BJ (cell line): ENCODE data around the gene NGEF. TPM values are rescaled to one million over a fixed set of nuclear protein-coding genes. Genes with fewer than 3 reads are reported as not detected.

ENCODE experiments used
- CTCF ChIA-PET: fragments of 350-600 bp; formaldehyde crosslinking; extraction: SDS; loops from one replicate; lab custom pipeline; 2021; ENCODE audit warnings: antibody characterized with exemption, inconsistent platforms; lab: Yijun Ruan, JAX
- POLR2A ChIA-PET: fragments of 300-600 bp; sonication (Branson Sonifier 250); formaldehyde crosslinking; extraction: SDS; loops from one replicate; lab custom pipeline; 2021; ENCODE audit warnings: antibody characterized with exemption; lab: Charles Lee
- DNase-seq: peaks from one replicate; pipeline ENCODE4 v3.0.0-alpha.2; 2011; ENCODE audit warnings: low read depth
- H3K27me3 ChIP-seq: 2 replicates; pipeline ENCODE4 v1.6.0; 2011; ENCODE audit warnings: low read length; ENCODE audit not compliant: control insufficient read depth, insufficient read depth
- H3K36me3 ChIP-seq: 2 replicates; pipeline ENCODE4 v1.5.1; 2011; ENCODE audit warnings: low read length; ENCODE audit not compliant: control insufficient read depth, insufficient read depth
- H3K4me3 ChIP-seq: 2 replicates; pipeline ENCODE4 v1.5.1; 2011; ENCODE audit warnings: low read depth, mild to moderate bottlenecking, control low read depth, low read length
- CTCF ChIP-seq: IDR thresholded peaks from 2 replicates; pipeline ENCODE4 v1.5.1; 2011; ENCODE audit warnings: low read depth, mild to moderate bottlenecking, control low read depth, inconsistent platforms, low read length, moderate library complexity; ENCODE audit not compliant: insufficient read depth
- polyA plus RNA-seq: library from polyadenylated mRNA; depleted of rRNA; stranded (reverse); fragments of >200 nt; gene quantifications from 2 replicates; pipeline ENCODE4 v1.2.3, GENCODE V29; 2011

NGEF gene
- polyA plus RNA-seq, 1 experiment = 0.23 TPM

GRCh38 chr2:232941912-232942594 lies 71.0 kb downstream of the NGEF start:
- ChIA-PET CTCF (no interaction called here), POLR2A (no interaction called here)
- no peak for TF ChIP-seq CTCF
- no peak for DNase-seq
- Histone ChIP-seq H3K4me3 (no peak overlapping the region), H3K36me3 (no peaks in the 10 kb centered on the region), H3K27me3 (no peaks in the 10 kb centered on the region)

- DNase-seq = no peak
- no peak overlapping the region for H3K4me3 ChIP-seq
- CTCF ChIA-PET = interaction anchor here (0.6 kb wide), 1 partner anchor 485 kb away, joined by 3 read pairs; the partner anchor contains the start of gene ALPI
These were observed 71.7 kb downstream of the NGEF start for GRCh38 chr2:232941400-232941799.

GRCh38 chr2:232940724-232941123 lies 72.3 kb downstream of the NGEF start:
- CTCF ChIA-PET = interaction anchor here (0.6 kb wide), 1 partner anchor 485 kb away, joined by 3 read pairs; the partner anchor contains the start of gene ALPI
- POLR2A ChIA-PET = no interaction called here
- Histone ChIP-seq H3K27me3 (0 out of 2 replicates have a peak, but pooled peaks cover 2% of the 10 kb centered on the region), H3K36me3 (no peaks in the 10 kb centered on the region), H3K4me3 (no peak overlapping the region)
- no peak for DNase-seq
- no peak for TF ChIP-seq CTCF

More at GRCh38 chr2:232941400-232941799, 71.7 kb downstream of the NGEF start:
- 0 out of 2 replicates have a peak, but pooled peaks cover 2% of the 10 kb centered on the region for H3K27me3 ChIP-seq
- TF ChIP-seq CTCF = no peak
- POLR2A ChIA-PET = no interaction called here
- no peaks in the 10 kb centered on the region for H3K36me3 ChIP-seq

GRCh38 chr2:232937278-232937906 lies 75.7 kb downstream of the NGEF start:
- Histone ChIP-seq H3K4me3 (no peak overlapping the region), H3K27me3 (0 out of 2 replicates have a peak, but pooled peaks cover 2% of the 10 kb centered on the region), H3K36me3 (no peaks in the 10 kb centered on the region)
- no peak for TF ChIP-seq CTCF
- ChIA-PET POLR2A (no interaction called here), CTCF (no interaction called here)
- no peak for DNase-seq

- ChIA-PET POLR2A (no interaction called here), CTCF (interaction anchor here (1.1 kb wide), 1 partner anchor 12 kb away, joined by 5 read pairs; no protein-coding TSS in a partner anchor)
- DNase-seq = no peak
- TF ChIP-seq CTCF = no peak
- H3K36me3 ChIP-seq = no peaks in the 10 kb centered on the region
- peaks cover 20% of the 10 kb centered on the region for H3K27me3 ChIP-seq
- H3K4me3 ChIP-seq = no peak overlapping the region
These were observed 81.4 kb downstream of the NGEF start for GRCh38 chr2:232931636-232932035.
